Measurements from ENCODE around the gene PLOD1.

GRCh38 chr1:11984576-11984975 is 50.1 kb downstream of the PLOD1 start:
- TF ChIP-seq, protein P1, sequence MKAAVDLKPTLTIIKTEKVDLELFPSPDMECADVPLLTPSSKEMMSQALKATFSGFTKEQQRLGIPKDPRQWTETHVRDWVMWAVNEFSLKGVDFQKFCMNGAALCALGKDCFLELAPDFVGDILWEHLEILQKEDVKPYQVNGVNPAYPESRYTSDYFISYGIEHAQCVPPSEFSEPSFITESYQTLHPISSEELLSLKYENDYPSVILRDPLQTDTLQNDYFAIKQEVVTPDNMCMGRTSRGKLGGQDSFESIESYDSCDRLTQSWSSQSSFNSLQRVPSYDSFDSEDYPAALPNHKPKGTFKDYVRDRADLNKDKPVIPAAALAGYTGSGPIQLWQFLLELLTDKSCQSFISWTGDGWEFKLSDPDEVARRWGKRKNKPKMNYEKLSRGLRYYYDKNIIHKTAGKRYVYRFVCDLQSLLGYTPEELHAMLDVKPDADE (CRISPR knock-in tag; IDR thresholded peaks at IDR 0.05), result no peak
- TF ChIP-seq TAF1 (CRISPR knock-in tag; IDR thresholded peaks at IDR 0.05), result no peak
- no peak for TF ChIP-seq ATF7 (IDR thresholded peaks at IDR 0.05)
- no peak for TF ChIP-seq ATF7 (CRISPR knock-in tag; IDR thresholded peaks at IDR 0.05)
- no peak for TF ChIP-seq CTCF (CRISPR knock-in tag; IDR thresholded peaks at IDR 0.05)
- no peak for TF ChIP-seq MAF1 (CRISPR knock-in tag; IDR thresholded peaks at IDR 0.05; ENCODE audit: borderline replicate concordance)
- no peak for TF ChIP-seq ZNF3 (CRISPR knock-in tag; IDR thresholded peaks at IDR 0.05)
- TF ChIP-seq FOXK1 (CRISPR knock-in tag; IDR thresholded peaks at IDR 0.05; ENCODE audit: borderline replicate concordance, low read depth), result no peak
- no peak for TF ChIP-seq ZNF510 (CRISPR knock-in tag; IDR thresholded peaks at IDR 0.05; ENCODE audit: low read depth)
- no peak for TF ChIP-seq ZNF530 (CRISPR knock-in tag; IDR thresholded peaks at IDR 0.05; ENCODE audit: low read depth)
- no peak for TF ChIP-seq SMC3 (IDR thresholded peaks at IDR 0.05; ENCODE audit: low read length)
- TF ChIP-seq HOXA7 (CRISPR knock-in tag; IDR thresholded peaks at IDR 0.05), result no peak
- TF ChIP-seq, protein P2, sequence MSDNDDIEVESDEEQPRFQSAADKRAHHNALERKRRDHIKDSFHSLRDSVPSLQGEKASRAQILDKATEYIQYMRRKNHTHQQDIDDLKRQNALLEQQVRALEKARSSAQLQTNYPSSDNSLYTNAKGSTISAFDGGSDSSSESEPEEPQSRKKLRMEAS (IDR thresholded peaks at IDR 0.05), result no peak
